HG02588 (cell line): ENCODE measurements around the gene TICAM1.
A peak's percentile ranks its signal among the peaks of the same experiment; 100 is the strongest.
"Not testable (repeated sequence)": the region's sequence is repeated elsewhere in the genome, so short reads cannot be mapped to it uniquely, and the experiment has no call there.

ENCODE experiments used
- ATAC-seq: cut with Tn5 transposase; IDR thresholded peaks from one replicate; pipeline ENCODE4 v1.9.1; 2021; ENCODE audit warnings: mild to moderate bottlenecking, moderate library complexity; ENCODE audit not compliant: unreplicated experiment

Gene TICAM1

GRCh38 chr19:4831304-4831978 lies at the start of gene TICAM1:
TSS of gene TICAM1 (minus strand) at chr19:4831712. CDS start at chr19:4818377, 13,335 bp downstream.
- peak; percentile 60 for ATAC-seq

- ATAC-seq, result no peak
Measured at GRCh38 chr19:4879041-4879440, 47.5 kb upstream of the TICAM1 start.

GRCh38 chr19:4878491-4878968 lies 47.0 kb upstream of the TICAM1 start:
- no peak for ATAC-seq

- no peak for ATAC-seq
Measured at GRCh38 chr19:4877753-4878490, 46.4 kb upstream of the TICAM1 start.

- ATAC-seq, result no peak
Measured at GRCh38 chr19:4873930-4874329, 42.4 kb upstream of the TICAM1 start.

- ATAC-seq, result no peak
Measured at GRCh38 chr19:4871711-4872110, 40.2 kb upstream of the TICAM1 start.

GRCh38 chr19:4870025-4870700 lies 38.7 kb upstream of the TICAM1 start:
- no peak for ATAC-seq

- no peak for ATAC-seq
Measured at GRCh38 chr19:4868286-4868834, 36.8 kb upstream of the TICAM1 start.

GRCh38 chr19:4867534-4868285 lies 36.2 kb upstream of the TICAM1 start, which contains the start of gene PLIN3:
TSS of gene PLIN3 (minus strand) at chr19:4867667. CDS start at chr19:4861394, 6,273 bp downstream.
- ATAC-seq, result peak; percentile 68

- ATAC-seq, result no peak
Measured at GRCh38 chr19:4866595-4867424, 35.3 kb upstream of the TICAM1 start.

GRCh38 chr19:4861147-4861546 lies 29.6 kb upstream of the TICAM1 start:
- no peak for ATAC-seq

GRCh38 chr19:4859697-4860096 lies 28.2 kb upstream of the TICAM1 start:
- no peak for ATAC-seq

- not testable (repeated sequence) for ATAC-seq
Measured at GRCh38 chr19:4856468-4856867, 25.0 kb upstream of the TICAM1 start.

- ATAC-seq, result not testable (repeated sequence)
Measured at GRCh38 chr19:4853506-4853905, 22.0 kb upstream of the TICAM1 start.

- no peak for ATAC-seq
Measured at GRCh38 chr19:4852484-4852883, 21.0 kb upstream of the TICAM1 start.

GRCh38 chr19:4851551-4852290 lies 20.2 kb upstream of the TICAM1 start:
- no peak for ATAC-seq

GRCh38 chr19:4849019-4849418 lies 17.5 kb upstream of the TICAM1 start:
- ATAC-seq, result no peak

- no peak for ATAC-seq
Measured at GRCh38 chr19:4847190-4847973, 15.9 kb upstream of the TICAM1 start.
